Neural cell (in vitro differentiated cells): ENCODE measurements around the gene ZNF521. TPM values are rescaled to one million over a fixed set of nuclear protein-coding genes. Genes with fewer than 3 reads are reported as not detected.

Experiments
- H2AFZ ChIP-seq: fragments of 200-600, 300-800 bp; sonication (generic), shearing (Covaris generic); 2 replicates; pipeline ENCODE4 v1.6.0; 2014; ENCODE audit warnings: low read depth, mild to moderate bottlenecking, antibody characterized with exemption, low read length, moderate library complexity
- H3F3A ChIP-seq: fragments of 200-600 bp; shearing (Covaris generic); 2 replicates; pipeline ENCODE4 v1.6.1; 2016; ENCODE audit warnings: mild to moderate bottlenecking, moderate library complexity, mixed read lengths, antibody characterized with exemption, low read length; ENCODE audit not compliant: insufficient read depth, poor library complexity, severe bottlenecking
- H3K27ac ChIP-seq: fragments of 200-600, 300-800 bp; sonication (generic), shearing (Covaris generic); 2 replicates; pipeline ENCODE4 v1.5.1; 2014; ENCODE audit warnings: mild to moderate bottlenecking, low read length, moderate library complexity
- H3K27me3 ChIP-seq: fragments of 300-800, 200-600 bp; sonication (generic), shearing (Covaris generic); 2 replicates; pipeline ENCODE4 v1.6.0; 2014; ENCODE audit warnings: mild to moderate bottlenecking, low read depth, low read length, moderate library complexity; ENCODE audit not compliant: insufficient read depth
- H3K36me3 ChIP-seq: fragments of 300-800, 200-600 bp; sonication (generic), shearing (Covaris generic); 2 replicates; pipeline ENCODE4 v1.5.1; 2014; ENCODE audit warnings: mild to moderate bottlenecking, antibody characterized with exemption, low read length, moderate library complexity; ENCODE audit not compliant: insufficient read depth
- H3K4me2 ChIP-seq: fragments of 300-800, 200-600 bp; sonication (generic), shearing (Covaris generic); 2 replicates; pipeline ENCODE4 v1.6.0; 2014; ENCODE audit warnings: mild to moderate bottlenecking, low read length
- H3K4me3 ChIP-seq: fragments of 300-800, 200-600 bp; sonication (generic), shearing (Covaris generic); 2 replicates; pipeline ENCODE4 v1.5.1; 2014; ENCODE audit warnings: mild to moderate bottlenecking, low read length, moderate library complexity
- H3K79me2 ChIP-seq: fragments of 200-600 bp; shearing (Covaris generic); replicated peaks from 2 replicates; pipeline ENCODE4 v1.6.0; 2014; ENCODE audit warnings: mild to moderate bottlenecking, low read length, moderate library complexity; ENCODE audit not compliant: insufficient read depth
- H3K9ac ChIP-seq: fragments of 300-800, 200-600 bp; sonication (generic), shearing (Covaris generic); 2 replicates; pipeline ENCODE4 v1.6.1; 2016; ENCODE audit warnings: mild to moderate bottlenecking, low read length, mixed read lengths
- H3K9me2 ChIP-seq: fragments of 200-600 bp; shearing (Covaris generic); 2 replicates; pipeline ENCODE4 v1.6.1; 2016; ENCODE audit warnings: mild to moderate bottlenecking, low read length, mixed read lengths; ENCODE audit not compliant: insufficient read depth
- H3K9me3 ChIP-seq: fragments of 200-600, 300-800 bp; sonication (generic), shearing (Covaris generic); 2 replicates; pipeline ENCODE4 v1.6.1; 2016; ENCODE audit warnings: mild to moderate bottlenecking, mixed run types, low read length, moderate library complexity, mixed read lengths
- H4K20me1 ChIP-seq: fragments of 200-600 bp; shearing (Covaris generic); 2 replicates; pipeline ENCODE4 v1.6.1; 2016; ENCODE audit warnings: mild to moderate bottlenecking, mixed run types; ENCODE audit not compliant: insufficient read depth
- CTCF ChIP-seq: fragments of 450-650 bp; IDR thresholded peaks from 2 replicates; pipeline ENCODE4 v1.5.1; 2014; ENCODE audit warnings: antibody characterized with exemption, mild to moderate bottlenecking, moderate library complexity; ENCODE audit not compliant: poor library complexity, severe bottlenecking
- EP300 ChIP-seq: fragments of 450-650 bp; conservative IDR thresholded peaks from 2 replicates; pipeline ENCODE4 v1.6.1; 2014; ENCODE audit warnings: antibody characterized with exemption, mild to moderate bottlenecking, moderate library complexity; ENCODE audit not compliant: poor library complexity, severe bottlenecking
- EZH2 ChIP-seq: fragments of 200-600, 300-800 bp; shearing (Covaris generic), sonication (generic); IDR thresholded peaks from 2 replicates; pipeline ENCODE4 v1.6.1; 2014; ENCODE audit warnings: antibody characterized with exemption, low read length, borderline replicate concordance, mild to moderate bottlenecking; ENCODE audit not compliant: insufficient read depth, poor library complexity, severe bottlenecking
- MXI1 ChIP-seq: fragments of 450-650 bp; conservative IDR thresholded peaks from 2 replicates; pipeline ENCODE4 v1.6.1; 2014; ENCODE audit warnings: antibody characterized with exemption, mild to moderate bottlenecking; ENCODE audit not compliant: poor library complexity, severe bottlenecking
- POLR2AphosphoS5 ChIP-seq: IDR thresholded peaks from 2 replicates; pipeline ENCODE4 v1.6.1; 2012
- RAD21 ChIP-seq: fragments of 450-650 bp; conservative IDR thresholded peaks from 2 replicates; pipeline ENCODE4 v1.6.1; 2014; ENCODE audit warnings: antibody characterized with exemption, mild to moderate bottlenecking, moderate library complexity
- REST ChIP-seq: IDR thresholded peaks from 2 replicates; pipeline ENCODE4 v1.6.1; 2012; ENCODE audit warnings: borderline replicate concordance
- SMC3 ChIP-seq: fragments of 450-650 bp; conservative IDR thresholded peaks from 2 replicates; pipeline ENCODE4 v1.6.1; 2014; ENCODE audit warnings: antibody characterized with exemption, mild to moderate bottlenecking, moderate library complexity; ENCODE audit not compliant: poor library complexity
- TAF1 ChIP-seq: IDR thresholded peaks from 2 replicates; pipeline ENCODE4 v1.6.1; 2012; ENCODE audit warnings: low read depth
- polyA plus RNA-seq: library from polyadenylated mRNA; depleted of rRNA; stranded (reverse); fragments of >200 nt; gene quantifications from 2 replicates; pipeline ENCODE4 v1.2.3, GENCODE V29; 2014

Gene ZNF521
- polyA plus RNA-seq, 1 donor from 2014 or later = 101 TPM

GRCh38 chr18:25239151-25239550, 112.8 kb downstream of the ZNF521 start:
- Histone ChIP-seq H3K9me3 (no peaks in the 10 kb centered on the region), H4K20me1 (no peaks in the 10 kb centered on the region), H3F3A (no peaks in the 10 kb centered on the region), H3K36me3 (no peaks in the 10 kb centered on the region), H3K4me3 (no peak overlapping the region), H2AFZ (no peak overlapping the region), H3K9me2 (no peaks in the 10 kb centered on the region), H3K79me2 (peaks cover 42% of the 10 kb centered on the region), H3K9ac (no peak overlapping the region), H3K27me3 (no peaks in the 10 kb centered on the region), H3K4me2 (no peak overlapping the region), H3K27ac (no peak overlapping the region)
- no peak for TF ChIP-seq EP300
- no peak for TF ChIP-seq EZH2
- no peak for TF ChIP-seq RAD21
- no peak for TF ChIP-seq MXI1
- TF ChIP-seq TAF1 = no peak
- no peak for TF ChIP-seq POLR2AphosphoS5
- TF ChIP-seq CTCF = no peak
- TF ChIP-seq SMC3 = no peak
- TF ChIP-seq REST = no peak

DNA sequence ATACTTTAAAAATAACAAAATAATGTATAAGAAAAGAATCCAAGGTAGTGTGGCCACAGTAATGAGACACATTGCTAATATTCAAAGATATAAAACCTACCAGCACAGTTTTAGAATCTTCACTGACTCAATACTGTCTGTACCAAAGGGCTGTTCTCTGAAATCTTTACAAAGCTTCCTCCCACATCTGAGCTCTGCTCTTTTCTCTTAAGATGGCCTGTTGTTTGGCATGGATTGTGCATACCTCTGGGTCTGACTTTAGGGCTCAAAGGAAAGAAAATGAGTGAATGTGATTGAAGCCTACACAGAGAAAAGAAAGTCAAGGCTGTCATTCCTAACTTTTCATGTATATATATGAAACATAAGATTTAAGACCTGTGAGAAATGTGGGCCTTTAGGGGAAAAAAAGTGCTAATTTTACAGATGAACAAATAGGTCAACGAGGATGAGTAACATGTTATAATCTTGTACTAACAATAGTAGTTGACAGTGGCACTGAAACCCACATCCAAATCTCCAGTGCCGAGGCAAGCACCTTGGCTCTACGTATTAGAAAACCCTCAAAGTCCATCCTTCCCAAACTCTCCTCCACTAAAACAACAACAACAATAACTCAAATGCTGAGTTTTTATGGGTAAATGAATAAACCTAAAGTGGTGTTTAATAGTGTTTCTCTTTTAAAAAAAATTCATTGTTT, 114.2 kb downstream of the ZNF521 start:
- H3K9me3 ChIP-seq = no peaks in the 10 kb centered on the region
- no peak overlapping the region for H3K27ac ChIP-seq
- no peaks in the 10 kb centered on the region for H4K20me1 ChIP-seq
- H3K4me3 ChIP-seq = no peak overlapping the region
- TF ChIP-seq SMC3 (no peak), REST (no peak), TAF1 (no peak), CTCF (no peak), EZH2 (no peak), RAD21 (no peak), EP300 (no peak), POLR2AphosphoS5 (no peak)
- H3K36me3 ChIP-seq = no peaks in the 10 kb centered on the region
- no peaks in the 10 kb centered on the region for H3F3A ChIP-seq
- H3K4me2 ChIP-seq = no peak overlapping the region
- H3K79me2 ChIP-seq = peaks cover 37% of the 10 kb centered on the region
- H3K9me2 ChIP-seq = no peaks in the 10 kb centered on the region
- H3K27me3 ChIP-seq = no peaks in the 10 kb centered on the region
- no peak overlapping the region for H2AFZ ChIP-seq
- H3K9ac ChIP-seq = no peak overlapping the region
